ENCODE measurements around the gene MGMT. TPM values are rescaled to one million over a fixed set of nuclear protein-coding genes. Genes with fewer than 3 reads are reported as not detected.

The MGMT gene
- total and polyA plus RNA-seq, 7 experiments from 2014 or later: 17.6 to 37.1 (median 22.0) TPM

- Histone ChIP-seq H3K27ac (ENCODE audit: low read depth, low read length) (no peak overlapping the region), H3K9me3 (ENCODE audit: control insufficient read depth in 2 of 3, low read length in 3 of 3) (peaks cover 0 to 26% (median 1%) of the 10 kb centered on the region in 3 experiments), H3K4me1 (ENCODE audit: control insufficient read depth in 2 of 2, insufficient read depth in 2 of 2, low read length in 2 of 2) (no peaks in the 10 kb centered on the region), H3K4me3 (ENCODE audit: low read length) (no peak overlapping the region), H3K27me3 (ENCODE audit: control insufficient read depth in 2 of 2, insufficient read depth in 2 of 2, low read length in 2 of 2) (no peaks in the 10 kb centered on the region), H3K36me3 (ENCODE audit: control insufficient read depth in 2 of 3, insufficient read depth in 3 of 3, low read length in 3 of 3) (peaks cover 0 to 7% (median 0%) of the 10 kb centered on the region in 3 experiments)
- H3K27me3 Mint-ChIP-seq: no peaks in the 10 kb centered on the region
- peaks cover 0 to 70% (median 55%) of the 10 kb centered on the region in 5 donors for H3K36me3 Mint-ChIP-seq
- H3K9me3 Mint-ChIP-seq: peaks cover under 1 to 53% (median 36%) of the 10 kb centered on the region in 11 donors
- H3K27ac Mint-ChIP-seq: no peak overlapping the region
- DNase-seq (peak in 1 of 9 donors; percentile 2), ATAC-seq (no peak)
- ChIA-PET CTCF (no interaction called here), POLR2A (no interaction called here)
- no peak overlapping the region for H3K4me3 Mint-ChIP-seq
- intact Hi-C loops (cut with micrococcal nuclease): no loop called here
- peaks cover 5 to 31% (median 16%) of the 10 kb centered on the region in 7 donors for H3K4me1 Mint-ChIP-seq
Measured at GRCh38 chr10:129754211-129755050, 287.4 kb downstream of the MGMT start.

GRCh38 chr10:129755158-129755591 is 288.1 kb downstream of the MGMT start:
- no peaks in the 10 kb centered on the region for H3K4me1 ChIP-seq (ENCODE audit: control insufficient read depth in 2 of 2, insufficient read depth in 2 of 2, low read length in 2 of 2)
- H3K4me3 Mint-ChIP-seq: no peak overlapping the region
- H3K27ac Mint-ChIP-seq: no peak overlapping the region
- ATAC-seq (no peak), DNase-seq (no peak)
- no peaks in the 10 kb centered on the region for H3K27me3 ChIP-seq (ENCODE audit: control insufficient read depth in 2 of 2, insufficient read depth in 2 of 2, low read length in 2 of 2)
- peaks cover 0 to 23% (median 0%) of the 10 kb centered on the region in 3 experiments for H3K9me3 ChIP-seq (ENCODE audit: control insufficient read depth in 2 of 3, low read length in 3 of 3)
- H3K36me3 ChIP-seq (ENCODE audit: control insufficient read depth in 2 of 3, insufficient read depth in 3 of 3, low read length in 3 of 3): peaks cover 0 to 14% (median 0%) of the 10 kb centered on the region in 3 experiments
- H3K27me3 Mint-ChIP-seq: no peaks in the 10 kb centered on the region
- ChIA-PET POLR2A (no interaction called here), CTCF (no interaction called here)
- no peak overlapping the region for H3K27ac ChIP-seq (ENCODE audit: low read depth, low read length)
- peaks cover 0 to 74% (median 51%) of the 10 kb centered on the region in 5 donors for H3K36me3 Mint-ChIP-seq
- H3K4me1 Mint-ChIP-seq: peaks cover 5 to 31% (median 16%) of the 10 kb centered on the region in 7 donors
- H3K4me3 ChIP-seq (ENCODE audit: low read length): no peak overlapping the region
- intact Hi-C loops (cut with micrococcal nuclease): no loop called here
- peaks cover 0 to 45% (median 32%) of the 10 kb centered on the region in 11 donors for H3K9me3 Mint-ChIP-seq

- no peaks in the 10 kb centered on the region for H3K27me3 Mint-ChIP-seq
- DNase-seq (no peak), ATAC-seq (no peak)
- ChIA-PET CTCF (no interaction called here), POLR2A (no interaction called here)
- Histone ChIP-seq H3K4me3 (ENCODE audit: low read length) (no peak overlapping the region), H3K9me3 (ENCODE audit: control insufficient read depth in 2 of 3, low read length in 3 of 3) (peaks cover 0 to 21% (median 0%) of the 10 kb centered on the region in 3 experiments), H3K27me3 (ENCODE audit: control insufficient read depth in 2 of 2, insufficient read depth in 2 of 2, low read length in 2 of 2) (no peaks in the 10 kb centered on the region), H3K36me3 (ENCODE audit: control insufficient read depth in 2 of 3, insufficient read depth in 3 of 3, low read length in 3 of 3) (peaks cover 0 to 18% (median 0%) of the 10 kb centered on the region in 3 experiments), H3K4me1 (ENCODE audit: control insufficient read depth in 2 of 2, insufficient read depth in 2 of 2, low read length in 2 of 2) (no peaks in the 10 kb centered on the region), H3K27ac (ENCODE audit: low read depth, low read length) (no peak overlapping the region)
- H3K4me1 Mint-ChIP-seq: peaks cover 5 to 31% (median 16%) of the 10 kb centered on the region in 7 donors
- intact Hi-C loops (cut with micrococcal nuclease): no loop called here
- peak overlapping the region in 3 of 10 donors; percentile 5 to 71 (median 50) for H3K4me3 Mint-ChIP-seq
- peaks cover 0 to 41% (median 29%) of the 10 kb centered on the region in 11 donors for H3K9me3 Mint-ChIP-seq
- peaks cover 0 to 75% (median 52%) of the 10 kb centered on the region in 5 donors for H3K36me3 Mint-ChIP-seq
- H3K27ac Mint-ChIP-seq: no peak overlapping the region
Measured at GRCh38 chr10:129755621-129756020, 288.6 kb downstream of the MGMT start.

GRCh38 chr10:129756912-129757901 is 290.2 kb downstream of the MGMT start:
- Histone ChIP-seq H3K4me1 (ENCODE audit: control insufficient read depth in 2 of 2, insufficient read depth in 2 of 2, low read length in 2 of 2) (no peaks in the 10 kb centered on the region), H3K36me3 (ENCODE audit: control insufficient read depth in 2 of 3, insufficient read depth in 3 of 3, low read length in 3 of 3) (peaks cover 0 to 33% (median 0%) of the 10 kb centered on the region in 3 experiments), H3K9me3 (ENCODE audit: control insufficient read depth in 2 of 3, low read length in 3 of 3) (peaks cover 0 to 17% (median 0%) of the 10 kb centered on the region in 3 experiments), H3K4me3 (ENCODE audit: low read length) (no peak overlapping the region), H3K27ac (ENCODE audit: low read depth, low read length) (no peak overlapping the region), H3K27me3 (ENCODE audit: control insufficient read depth in 2 of 2, insufficient read depth in 2 of 2, low read length in 2 of 2) (no peaks in the 10 kb centered on the region)
- Mint-ChIP-seq H3K4me1 (peaks cover 5 to 31% (median 16%) of the 10 kb centered on the region in 7 donors), H3K36me3 (peaks cover 0 to 73% (median 52%) of the 10 kb centered on the region in 5 donors), H3K27me3 (no peaks in the 10 kb centered on the region), H3K9me3 (peaks cover 0 to 25% (median 19%) of the 10 kb centered on the region in 11 donors), H3K27ac (peak overlapping the region in 6 of 9 donors; percentile 50 to 79 (median 58)), H3K4me3 (peak overlapping the region in 9 of 10 donors; percentile 44 to 81 (median 72))
- ChIA-PET POLR2A (no interaction called here), CTCF (no interaction called here)
- peak; percentile 22 for ATAC-seq
- intact Hi-C loops (cut with micrococcal nuclease): no loop called here
- DNase-seq: peak in 2 of 9 donors; percentile 10 to 14

GRCh38 chr10:129758207-129759021 is 291.4 kb downstream of the MGMT start:
- POLR2A ChIA-PET: no interaction called here
- intact Hi-C loops (cut with micrococcal nuclease): no loop called here
- Mint-ChIP-seq H3K4me3 (peak overlapping the region in 2 of 10 donors; percentile 9 to 72), H3K9me3 (peaks cover 0 to 15% (median 9%) of the 10 kb centered on the region in 11 donors), H3K36me3 (peaks cover 0 to 73% (median 53%) of the 10 kb centered on the region in 5 donors), H3K4me1 (peaks cover 5 to 31% (median 16%) of the 10 kb centered on the region in 7 donors), H3K27ac (peak overlapping the region in 1 of 9 donors; percentile 9), H3K27me3 (no peaks in the 10 kb centered on the region)
- CTCF ChIA-PET: no interaction called here
- H3K27me3 ChIP-seq (ENCODE audit: control insufficient read depth in 2 of 2, insufficient read depth in 2 of 2, low read length in 2 of 2): no peaks in the 10 kb centered on the region
- no peak for DNase-seq
- no peak overlapping the region for H3K4me3 ChIP-seq (ENCODE audit: low read length)
- H3K36me3 ChIP-seq (ENCODE audit: control insufficient read depth in 2 of 3, insufficient read depth in 3 of 3, low read length in 3 of 3): peaks cover 0 to 33% (median 0%) of the 10 kb centered on the region in 3 experiments
- no peak for ATAC-seq
- no peaks in the 10 kb centered on the region for H3K4me1 ChIP-seq (ENCODE audit: control insufficient read depth in 2 of 2, insufficient read depth in 2 of 2, low read length in 2 of 2)
- H3K27ac ChIP-seq (ENCODE audit: low read depth, low read length): no peak overlapping the region
- H3K9me3 ChIP-seq (ENCODE audit: control insufficient read depth in 2 of 3, low read length in 3 of 3): peaks cover 0 to 12% (median 0%) of the 10 kb centered on the region in 3 experiments
